ENCODE data around the gene EEF1G. TPM values are rescaled to one million over a fixed set of nuclear protein-coding genes. Genes with fewer than 3 reads are reported as not detected.

The EEF1G gene
- total and polyA plus RNA-seq, 2 of the 13 experiments (the other 11 are each of a cell fraction or from before 2014, with no cell fraction given), result 1,787 to 2,144 TPM

GRCh38 chr11:62612366-62613290, 38.9 kb upstream of the EEF1G start, which contains the start of the genes EML3 and ROM1 (continued):
- peak; percentile 54; the same call in 1 of the 2 replicates for TF ChIP-seq RBFOX2 (IDR thresholded peaks at IDR 0.05; ENCODE audit: low read depth, low read length)
- TF ChIP-seq PHF8 (CRISPR knock-in tag; IDR thresholded peaks at IDR 0.05), result peak; percentile 28; the same call in 1 of the 2 replicates
- no peak for TF ChIP-seq REST (IDR thresholded peaks at IDR 0.05; ENCODE audit: borderline replicate concordance in 1 of 2, low read depth in 1 of 2, low read length in 2 of 2)
- peak; percentile 50 to 54; a peak in 3 of 4 replicates for TF ChIP-seq MAFK (conservative IDR thresholded peaks at IDR 0.05 in 1 of 2, IDR thresholded peaks at IDR 0.05 in 1 of 2; ENCODE audit: low read length in 2 of 2)
- peak; percentile 38; the same call in 1 of the 2 replicates for TF ChIP-seq POGK (CRISPR knock-in tag; conservative IDR thresholded peaks at IDR 0.05)
- TF ChIP-seq ZNF337 (CRISPR knock-in tag; IDR thresholded peaks at IDR 0.05; ENCODE audit: borderline replicate concordance, low read depth), result 0 out of 2 replicates have a peak, but pooled peaks have one; percentile 28
- TF ChIP-seq PBX2 (CRISPR knock-in tag; IDR thresholded peaks at IDR 0.05), result no peak
- TF ChIP-seq GABPA (IDR thresholded peaks at IDR 0.05; ENCODE audit: low read depth, low read length), result no peak
- peak; percentile 31; the same call in 1 of the 2 replicates for TF ChIP-seq GABPA (CRISPR knock-in tag; IDR thresholded peaks at IDR 0.05; ENCODE audit: low read depth)
- TF ChIP-seq HNRNPH1 (optimal IDR thresholded peaks at IDR 0.05; ENCODE audit: low read depth, low read length), result no peak
- no peak for TF ChIP-seq PCBP2 (optimal IDR thresholded peaks at IDR 0.05; ENCODE audit: low read depth, low read length, poor library complexity, severe bottlenecking)
- TF ChIP-seq ARNT (IDR thresholded peaks at IDR 0.05), result no peak
- 0 out of 2 replicates have a peak, but pooled peaks have one; percentile 57 for TF ChIP-seq ZNF607 (CRISPR knock-in tag; IDR thresholded peaks at IDR 0.05; ENCODE audit: borderline replicate concordance)
- peak; percentile 30; the same call in 1 of the 2 replicates for TF ChIP-seq ETV5 (CRISPR knock-in tag; IDR thresholded peaks at IDR 0.05; ENCODE audit: borderline replicate concordance)
- peak; percentile 63 for TF ChIP-seq YY1 (IDR thresholded peaks at IDR 0.05; ENCODE audit: insufficient read depth, insufficient replicate concordance, low read depth, low read length)
- TF ChIP-seq ZBTB7A (CRISPR knock-in tag; IDR thresholded peaks at IDR 0.05), result 0 out of 2 replicates have a peak, but pooled peaks have one; percentile 25
- TF ChIP-seq ZNF331 (CRISPR knock-in tag; IDR thresholded peaks at IDR 0.05), result 0 out of 2 replicates have a peak, but pooled peaks have one; percentile 8
- peak; percentile 82; the same call in 1 of the 2 replicates for TF ChIP-seq ZNF639 (CRISPR knock-in tag; conservative IDR thresholded peaks at IDR 0.05)
- 0 out of 2 replicates have a peak, but pooled peaks have one; percentile 11 for TF ChIP-seq GATAD1 (CRISPR knock-in tag; IDR thresholded peaks at IDR 0.05)

Data from HepG2 (cell line).